ENCODE data around the gene MLH1. TPM values are rescaled to one million over a fixed set of nuclear protein-coding genes. Genes with fewer than 3 reads are reported as not detected.

The MLH1 gene
- total and polyA plus RNA-seq, 12 donors = 17.2 to 111 (median 33.3) TPM

DNA sequence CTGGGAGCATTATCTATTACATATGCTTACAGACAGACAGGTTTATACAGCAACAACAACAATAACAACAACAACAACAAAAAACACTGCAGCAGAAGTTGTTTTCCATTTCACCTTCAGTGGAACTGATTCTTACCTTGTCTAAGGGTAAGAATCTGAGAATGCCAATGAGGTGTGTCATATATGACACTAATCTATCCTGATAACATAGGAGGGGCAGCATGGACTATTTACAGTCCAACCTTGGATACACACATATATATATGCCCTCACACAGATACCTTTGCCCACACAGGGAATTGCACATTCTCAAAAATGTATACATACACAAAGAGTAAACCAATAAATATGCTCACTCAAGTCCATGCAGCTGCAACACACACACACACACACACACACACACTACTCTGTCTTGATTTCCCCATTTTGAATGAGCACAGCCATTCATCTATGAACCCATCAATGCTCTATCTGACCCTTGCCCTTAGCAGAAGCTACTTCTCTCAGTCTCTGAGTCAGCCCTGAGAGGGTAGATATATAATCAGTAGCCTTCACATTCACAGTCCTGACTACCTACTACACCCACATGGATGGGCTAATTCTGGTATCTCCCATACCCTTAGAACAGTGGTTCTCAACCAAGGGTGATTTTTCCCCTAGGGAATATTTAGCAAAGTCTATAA, 38.7 kb upstream of the MLH1 start:
- TF ChIP-seq POLR2A (IDR thresholded peaks at IDR 0.05) = no peak
- TF ChIP-seq, protein P1, sequence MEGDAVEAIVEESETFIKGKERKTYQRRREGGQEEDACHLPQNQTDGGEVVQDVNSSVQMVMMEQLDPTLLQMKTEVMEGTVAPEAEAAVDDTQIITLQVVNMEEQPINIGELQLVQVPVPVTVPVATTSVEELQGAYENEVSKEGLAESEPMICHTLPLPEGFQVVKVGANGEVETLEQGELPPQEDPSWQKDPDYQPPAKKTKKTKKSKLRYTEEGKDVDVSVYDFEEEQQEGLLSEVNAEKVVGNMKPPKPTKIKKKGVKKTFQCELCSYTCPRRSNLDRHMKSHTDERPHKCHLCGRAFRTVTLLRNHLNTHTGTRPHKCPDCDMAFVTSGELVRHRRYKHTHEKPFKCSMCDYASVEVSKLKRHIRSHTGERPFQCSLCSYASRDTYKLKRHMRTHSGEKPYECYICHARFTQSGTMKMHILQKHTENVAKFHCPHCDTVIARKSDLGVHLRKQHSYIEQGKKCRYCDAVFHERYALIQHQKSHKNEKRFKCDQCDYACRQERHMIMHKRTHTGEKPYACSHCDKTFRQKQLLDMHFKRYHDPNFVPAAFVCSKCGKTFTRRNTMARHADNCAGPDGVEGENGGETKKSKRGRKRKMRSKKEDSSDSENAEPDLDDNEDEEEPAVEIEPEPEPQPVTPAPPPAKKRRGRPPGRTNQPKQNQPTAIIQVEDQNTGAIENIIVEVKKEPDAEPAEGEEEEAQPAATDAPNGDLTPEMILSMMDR (IDR thresholded peaks at IDR 0.05) = no peak
- DNase-seq = no peak
- intact Hi-C loops (cut with DNase I) = loop anchor here (10.0 kb wide), 2 partner anchors 50 to 220 kb away; no protein-coding TSS in a partner anchor

DNA sequence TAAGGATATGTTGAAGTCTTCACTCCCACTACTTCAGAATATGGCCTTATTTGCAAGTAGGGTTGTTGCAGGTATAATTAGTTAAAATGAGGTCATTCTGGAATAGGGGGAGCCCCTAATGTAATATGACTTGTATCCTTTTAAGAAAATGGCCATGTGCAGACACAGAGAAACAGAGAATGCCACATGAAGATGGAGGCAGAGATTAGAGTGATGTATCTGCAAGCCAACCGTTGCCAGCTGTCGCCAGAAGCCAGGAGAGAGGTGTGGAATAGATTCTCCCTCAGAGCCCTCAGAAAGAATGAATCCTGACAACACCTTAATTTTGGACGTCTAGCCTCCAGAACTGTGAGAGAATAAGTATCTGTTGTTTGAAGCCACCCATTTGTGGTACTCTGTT, 37.2 kb upstream of the MLH1 start:
- no peak overlapping the region for H3K4me3 ChIP-seq
- 71 to 86% (median 81%) methylated on average over 3 of the region's 3 CpGs for WGBS, 4 donors
- H3K36me3 ChIP-seq (replicated peaks in 1 of 2) = no peaks in the 10 kb centered on the region
- no peaks in the 10 kb centered on the region for H3K27me3 ChIP-seq
- no peak overlapping the region for H3K27ac ChIP-seq
- DNase-seq = no peak
- intact Hi-C loops (cut with DNase I) = loop anchor here (10.0 kb wide), 2 partner anchors 51 to 221 kb away; no protein-coding TSS in a partner anchor
- no peaks in the 10 kb centered on the region for H3K4me1 ChIP-seq (replicated peaks in 1 of 2)
- H3K9me3 ChIP-seq (replicated peaks in 1 of 3) = no peaks in the 10 kb centered on the region
- TF ChIP-seq POLR2A (IDR thresholded peaks at IDR 0.05) = no peak
- TF ChIP-seq, protein P1 (IDR thresholded peaks at IDR 0.05) = no peak

More for the DNA sequence above, 38.7 kb upstream of the MLH1 start:
- Histone ChIP-seq H3K36me3 (replicated peaks in 1 of 2) (no peaks in the 10 kb centered on the region), H3K27me3 (no peaks in the 10 kb centered on the region), H3K27ac (no peak overlapping the region), H3K4me3 (no peak overlapping the region), H3K9me3 (replicated peaks in 1 of 3) (no peaks in the 10 kb centered on the region), H3K4me1 (replicated peaks in 1 of 2) (no peaks in the 10 kb centered on the region)

DNA sequence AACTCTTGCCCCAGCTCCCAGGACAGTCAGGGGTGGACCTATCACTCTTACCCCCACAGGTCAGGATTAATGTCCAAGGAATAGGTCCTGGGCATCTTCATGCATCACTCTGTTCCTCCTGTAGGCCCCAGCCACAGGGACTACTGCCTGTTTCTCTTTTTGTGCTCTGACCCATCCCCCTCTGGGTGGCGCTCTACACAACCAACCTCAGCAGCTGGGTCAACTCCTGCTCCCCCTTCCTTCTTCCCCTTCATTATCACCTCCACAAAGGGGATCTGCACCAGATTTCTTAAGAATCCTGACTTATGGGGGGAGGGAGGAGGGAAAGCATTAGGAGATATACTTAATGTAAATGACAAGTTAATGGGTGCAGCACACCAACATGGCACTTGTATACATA, 36.3 kb upstream of the MLH1 start:
- TF ChIP-seq POLR2A (IDR thresholded peaks at IDR 0.05) = no peak
- TF ChIP-seq, protein P1 (IDR thresholded peaks at IDR 0.05) = no peak
- Histone ChIP-seq H3K4me3 (no peak overlapping the region), H3K4me1 (replicated peaks in 1 of 2) (no peaks in the 10 kb centered on the region), H3K9me3 (replicated peaks in 1 of 3) (no peaks in the 10 kb centered on the region), H3K36me3 (replicated peaks in 1 of 2) (no peaks in the 10 kb centered on the region), H3K27ac (no peak overlapping the region), H3K27me3 (no peaks in the 10 kb centered on the region)
- 92 to 100% (median 95%) methylated on average over 1 of the region's 1 CpG for WGBS, 4 donors
- intact Hi-C loops (cut with DNase I) = loop anchor here (10.0 kb wide), 2 partner anchors 52 to 222 kb away; no protein-coding TSS in a partner anchor
- DNase-seq = no peak

DNA sequence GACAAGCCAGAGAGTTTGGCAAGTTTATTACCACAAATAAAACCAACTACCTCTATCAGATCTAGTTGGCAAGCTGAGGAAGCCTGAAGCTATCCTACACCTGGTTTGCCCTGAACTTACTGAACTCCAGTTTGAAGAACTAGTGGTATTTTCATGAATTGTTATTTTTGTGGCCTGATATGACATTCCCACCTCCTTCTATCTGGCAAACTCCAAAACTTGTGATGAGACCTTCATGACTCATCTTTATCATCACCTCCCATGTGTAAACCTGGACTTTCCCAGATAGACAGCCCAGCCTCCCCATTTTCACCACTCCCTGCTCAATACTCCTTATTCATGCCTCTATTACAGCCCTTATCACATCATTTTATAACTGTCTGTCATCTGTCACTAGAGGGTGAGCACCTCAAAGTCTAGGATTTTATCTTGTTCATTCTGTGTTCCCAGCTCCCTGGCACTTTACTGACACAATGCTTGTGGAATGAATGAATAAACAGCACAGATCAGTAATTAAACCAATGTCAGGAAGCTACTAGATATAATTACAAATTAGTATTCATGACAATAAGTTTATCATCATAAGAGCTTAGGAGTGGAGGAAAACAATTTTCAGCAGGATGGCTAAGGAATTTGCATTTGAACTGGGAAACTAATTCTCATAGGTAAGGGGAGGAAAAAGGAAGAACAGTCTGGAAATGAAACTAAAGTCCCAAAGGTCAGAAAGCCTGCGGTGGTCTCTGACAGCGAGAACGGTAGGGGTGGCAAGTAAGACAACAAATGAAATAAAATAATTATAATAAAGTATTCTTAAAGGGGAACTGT, 35.2 kb upstream of the MLH1 start:
- no peak overlapping the region for H3K4me3 ChIP-seq
- no peaks in the 10 kb centered on the region for H3K36me3 ChIP-seq (replicated peaks in 1 of 2)
- intact Hi-C loops (cut with DNase I) = loop anchor here (10.0 kb wide), 2 partner anchors 53 to 223 kb away; no protein-coding TSS in a partner anchor
- H3K27ac ChIP-seq = no peak overlapping the region
- TF ChIP-seq POLR2A (IDR thresholded peaks at IDR 0.05) = no peak
- TF ChIP-seq, protein P1 (IDR thresholded peaks at IDR 0.05) = no peak
- DNase-seq = peak in 1 of 7 donors; percentile 27
- WGBS, 4 donors = 29 to 51% (median 43%) methylated on average over 3 of the region's 3 CpGs
- no peaks in the 10 kb centered on the region for H3K9me3 ChIP-seq (replicated peaks in 1 of 3)
- H3K27me3 ChIP-seq = no peaks in the 10 kb centered on the region
- no peaks in the 10 kb centered on the region for H3K4me1 ChIP-seq (replicated peaks in 1 of 2)
